ENCODE results near the gene APBB1IP.
"Not testable (repeated sequence)": the region's sequence is repeated elsewhere in the genome, so short reads cannot be mapped to it uniquely, and the experiment has no call there.

Gene APBB1IP

GRCh38 chr10:26557641-26558014, 119.5 kb downstream of the APBB1IP start:
- no peak for DNase-seq (ENCODE audit: low spot score)

GRCh38 chr10:26566525-26567350, 128.6 kb downstream of the APBB1IP start:
- no peak for DNase-seq (ENCODE audit: low spot score)

- peak; percentile 28 for DNase-seq (ENCODE audit: low spot score)
Measured at GRCh38 chr10:26567351-26567721, 129.2 kb downstream of the APBB1IP start.

- DNase-seq (ENCODE audit: low spot score) = no peak
Measured at GRCh38 chr10:26571655-26572054, 133.5 kb downstream of the APBB1IP start.

- DNase-seq (ENCODE audit: low spot score) = no peak
Measured at GRCh38 chr10:26573674-26574073, 135.5 kb downstream of the APBB1IP start.

- no peak for DNase-seq (ENCODE audit: low spot score)
Measured at GRCh38 chr10:26574783-26575182, 136.6 kb downstream of the APBB1IP start.

GRCh38 chr10:26578371-26578770, 140.2 kb downstream of the APBB1IP start:
- DNase-seq (ENCODE audit: low spot score) = not testable (repeated sequence)

- DNase-seq (ENCODE audit: low spot score) = no peak
Measured at GRCh38 chr10:26579256-26580063, 141.3 kb downstream of the APBB1IP start.

GRCh38 chr10:26586211-26586610, 148.1 kb downstream of the APBB1IP start:
- no peak for DNase-seq (ENCODE audit: low spot score)

- no peak for DNase-seq (ENCODE audit: low spot score)
Measured at GRCh38 chr10:26588611-26589010, 150.5 kb downstream of the APBB1IP start.

- DNase-seq (ENCODE audit: low spot score) = not testable (repeated sequence)
Measured at GRCh38 chr10:26589813-26590212, 151.7 kb downstream of the APBB1IP start.

- no peak for DNase-seq (ENCODE audit: low spot score)
Measured at GRCh38 chr10:26593896-26594295, 155.8 kb downstream of the APBB1IP start.

- peak; percentile 14 for DNase-seq (ENCODE audit: low spot score)
Measured at GRCh38 chr10:26603283-26603682, 165.1 kb downstream of the APBB1IP start.

GRCh38 chr10:26604320-26605093, 166.4 kb downstream of the APBB1IP start:
- DNase-seq (ENCODE audit: low spot score) = not testable (repeated sequence)

- peak; percentile 23 for DNase-seq (ENCODE audit: low spot score)
Measured at GRCh38 chr10:26606389-26606877, 168.3 kb downstream of the APBB1IP start.

GRCh38 chr10:26612151-26612915, 174.2 kb downstream of the APBB1IP start:
- no peak for DNase-seq (ENCODE audit: low spot score)
